Measurements from ENCODE around the gene VTI1A. TPM values are rescaled to one million over a fixed set of nuclear protein-coding genes. Genes with fewer than 3 reads are reported as not detected.
"Not testable (repeated sequence)": the region's sequence is repeated elsewhere in the genome, so short reads cannot be mapped to it uniquely, and the experiment has no call there.

The VTI1A gene
- total RNA-seq = 35.2 and 38.4 TPM in 2 replicates

- H3K4me1 Mint-ChIP-seq = peaks cover 33% of the 10 kb centered on the region
- peaks cover 34% of the 10 kb centered on the region for H3K36me3 Mint-ChIP-seq (ENCODE audit: low read depth)
- H3K27ac Mint-ChIP-seq = peak within 1 kb of the TSS; percentile 93
- peak; percentile 96 for DNase-seq
- H3K27me3 Mint-ChIP-seq = no peaks in the 10 kb centered on the region
- H3K4me3 Mint-ChIP-seq = peak within 1 kb of the TSS; percentile 92
- intact Hi-C loops (cut with micrococcal nuclease) = loop anchor here (1.0 to 2.0 kb wide), 4 partner anchors 25 to 264 kb away; partner anchors contain the start of gene GPAM
- H3K9me3 Mint-ChIP-seq = no peaks in the 10 kb centered on the region
Measured at GRCh38 chr10:112446855-112447619, at the start of gene VTI1A, which contains the start of gene ZDHHC6. Gene VTI1A, plus strand, starts transcription at chr10:112447215. Its CDS starts 159 bp downstream, at chr10:112447374. Gene ZDHHC6, minus strand, starts transcription at chr10:112446914. Its CDS starts 1,478 bp downstream, at chr10:112445436.

GRCh38 chr10:112397592-112397991 is 49.4 kb upstream of the VTI1A start:
- Mint-ChIP-seq H3K36me3 (ENCODE audit: low read depth) (peaks cover 26% of the 10 kb centered on the region), H3K9me3 (no peaks in the 10 kb centered on the region), H3K27ac (no peak overlapping the region), H3K27me3 (no peaks in the 10 kb centered on the region), H3K4me1 (peaks cover 13% of the 10 kb centered on the region), H3K4me3 (no peak overlapping the region)
- DNase-seq = no peak
- intact Hi-C loops (cut with micrococcal nuclease) = no loop called here

GRCh38 chr10:112402917-112403316 is 44.1 kb upstream of the VTI1A start:
- intact Hi-C loops (cut with micrococcal nuclease) = no loop called here
- H3K9me3 Mint-ChIP-seq = peaks cover 11% of the 10 kb centered on the region
- no peak overlapping the region for H3K27ac Mint-ChIP-seq
- H3K27me3 Mint-ChIP-seq = no peaks in the 10 kb centered on the region
- no peak overlapping the region for H3K4me3 Mint-ChIP-seq
- H3K4me1 Mint-ChIP-seq = peaks cover 3% of the 10 kb centered on the region
- DNase-seq = no peak
- H3K36me3 Mint-ChIP-seq (ENCODE audit: low read depth) = peaks cover 64% of the 10 kb centered on the region

GRCh38 chr10:112404617-112405016 is 42.4 kb upstream of the VTI1A start:
- peaks cover 65% of the 10 kb centered on the region for H3K36me3 Mint-ChIP-seq (ENCODE audit: low read depth)
- peaks cover 3% of the 10 kb centered on the region for H3K4me1 Mint-ChIP-seq
- DNase-seq = no peak
- no peak overlapping the region for H3K27ac Mint-ChIP-seq
- intact Hi-C loops (cut with micrococcal nuclease) = no loop called here
- H3K9me3 Mint-ChIP-seq = peaks cover 11% of the 10 kb centered on the region
- no peaks in the 10 kb centered on the region for H3K27me3 Mint-ChIP-seq
- no peak overlapping the region for H3K4me3 Mint-ChIP-seq

GRCh38 chr10:112406806-112407205 is 40.2 kb upstream of the VTI1A start:
- peaks cover 68% of the 10 kb centered on the region for H3K36me3 Mint-ChIP-seq (ENCODE audit: low read depth)
- H3K27me3 Mint-ChIP-seq; DNase-seq; intact Hi-C loops (cut with micrococcal nuclease); H3K27ac Mint-ChIP-seq; H3K4me3 Mint-ChIP-seq; H3K4me1 Mint-ChIP-seq: not testable (repeated sequence)
- peaks cover 11% of the 10 kb centered on the region for H3K9me3 Mint-ChIP-seq

GRCh38 chr10:112407696-112408095 is 39.3 kb upstream of the VTI1A start:
- H3K36me3 Mint-ChIP-seq (ENCODE audit: low read depth) = peaks cover 71% of the 10 kb centered on the region
- H3K27ac Mint-ChIP-seq = no peak overlapping the region
- H3K4me1 Mint-ChIP-seq = peaks cover 3% of the 10 kb centered on the region
- H3K27me3 Mint-ChIP-seq = no peaks in the 10 kb centered on the region
- H3K4me3 Mint-ChIP-seq = no peak overlapping the region
- intact Hi-C loops (cut with micrococcal nuclease) = no loop called here
- H3K9me3 Mint-ChIP-seq = peaks cover 11% of the 10 kb centered on the region
- no peak for DNase-seq

- Mint-ChIP-seq H3K4me1 (peaks cover 3% of the 10 kb centered on the region), H3K4me3 (no peak overlapping the region), H3K36me3 (ENCODE audit: low read depth) (peaks cover 64% of the 10 kb centered on the region), H3K9me3 (peaks cover 11% of the 10 kb centered on the region), H3K27me3 (no peaks in the 10 kb centered on the region), H3K27ac (no peak overlapping the region)
- no peak for DNase-seq
- intact Hi-C loops (cut with micrococcal nuclease) = no loop called here
Measured at GRCh38 chr10:112409299-112409698, 37.7 kb upstream of the VTI1A start.

GRCh38 chr10:112409755-112410154 is 37.3 kb upstream of the VTI1A start:
- peaks cover 63% of the 10 kb centered on the region for H3K36me3 Mint-ChIP-seq (ENCODE audit: low read depth)
- H3K27me3 Mint-ChIP-seq = no peaks in the 10 kb centered on the region
- H3K4me1 Mint-ChIP-seq = peaks cover 3% of the 10 kb centered on the region
- intact Hi-C loops (cut with micrococcal nuclease) = no loop called here
- no peak for DNase-seq
- no peak overlapping the region for H3K4me3 Mint-ChIP-seq
- no peak overlapping the region for H3K27ac Mint-ChIP-seq
- peaks cover 11% of the 10 kb centered on the region for H3K9me3 Mint-ChIP-seq

- intact Hi-C loops (cut with micrococcal nuclease) = no loop called here
- no peak overlapping the region for H3K27ac Mint-ChIP-seq
- peaks cover 58% of the 10 kb centered on the region for H3K36me3 Mint-ChIP-seq (ENCODE audit: low read depth)
- no peak overlapping the region for H3K4me3 Mint-ChIP-seq
- H3K27me3 Mint-ChIP-seq = no peaks in the 10 kb centered on the region
- H3K4me1 Mint-ChIP-seq = no peaks in the 10 kb centered on the region
- no peak for DNase-seq
- no peaks in the 10 kb centered on the region for H3K9me3 Mint-ChIP-seq
Measured at GRCh38 chr10:112412696-112413095, 34.3 kb upstream of the VTI1A start.

- Mint-ChIP-seq H3K27ac (no peak overlapping the region), H3K36me3 (ENCODE audit: low read depth) (peaks cover 49% of the 10 kb centered on the region), H3K27me3 (no peaks in the 10 kb centered on the region), H3K4me1 (no peaks in the 10 kb centered on the region), H3K9me3 (no peaks in the 10 kb centered on the region), H3K4me3 (no peak overlapping the region)
- intact Hi-C loops (cut with micrococcal nuclease) = no loop called here
- no peak for DNase-seq
Measured at GRCh38 chr10:112421731-112422130, 25.3 kb upstream of the VTI1A start.

- H3K9me3 Mint-ChIP-seq = no peaks in the 10 kb centered on the region
- no peaks in the 10 kb centered on the region for H3K4me1 Mint-ChIP-seq
- no peaks in the 10 kb centered on the region for H3K27me3 Mint-ChIP-seq
- intact Hi-C loops (cut with micrococcal nuclease) = no loop called here
- no peak overlapping the region for H3K27ac Mint-ChIP-seq
- no peak overlapping the region for H3K4me3 Mint-ChIP-seq
- DNase-seq = no peak
- H3K36me3 Mint-ChIP-seq (ENCODE audit: low read depth) = peaks cover 52% of the 10 kb centered on the region
Measured at GRCh38 chr10:112424651-112425050, 22.4 kb upstream of the VTI1A start.

- H3K4me1 Mint-ChIP-seq = no peaks in the 10 kb centered on the region
- H3K27ac Mint-ChIP-seq = no peak overlapping the region
- no peak for DNase-seq
- no peaks in the 10 kb centered on the region for H3K27me3 Mint-ChIP-seq
- no peaks in the 10 kb centered on the region for H3K9me3 Mint-ChIP-seq
- intact Hi-C loops (cut with micrococcal nuclease) = no loop called here
- peaks cover 53% of the 10 kb centered on the region for H3K36me3 Mint-ChIP-seq (ENCODE audit: low read depth)
- no peak overlapping the region for H3K4me3 Mint-ChIP-seq
Measured at GRCh38 chr10:112426111-112426510, 20.9 kb upstream of the VTI1A start.

GRCh38 chr10:112429147-112429546 is 17.9 kb upstream of the VTI1A start:
- no peak for DNase-seq
- intact Hi-C loops (cut with micrococcal nuclease) = no loop called here
- H3K9me3 Mint-ChIP-seq = no peaks in the 10 kb centered on the region
- no peaks in the 10 kb centered on the region for H3K27me3 Mint-ChIP-seq
- peaks cover 50% of the 10 kb centered on the region for H3K36me3 Mint-ChIP-seq (ENCODE audit: low read depth)
- peak overlapping the region; percentile 36 for H3K27ac Mint-ChIP-seq
- H3K4me1 Mint-ChIP-seq = no peaks in the 10 kb centered on the region
- H3K4me3 Mint-ChIP-seq = no peak overlapping the region

GRCh38 chr10:112429654-112430230 is 17.3 kb upstream of the VTI1A start:
- Mint-ChIP-seq H3K9me3 (no peaks in the 10 kb centered on the region), H3K4me1 (no peaks in the 10 kb centered on the region), H3K27ac (no peak overlapping the region), H3K36me3 (ENCODE audit: low read depth) (peaks cover 54% of the 10 kb centered on the region), H3K4me3 (no peak overlapping the region), H3K27me3 (no peaks in the 10 kb centered on the region)
- no peak for DNase-seq
- intact Hi-C loops (cut with micrococcal nuclease) = no loop called here
